H1 (cell line): ENCODE data around the gene PANX1. TPM values are rescaled to one million over a fixed set of nuclear protein-coding genes. Genes with fewer than 3 reads are reported as not detected.

Experiments
- polyA plus RNA-seq, 7 experiments: library from polyadenylated mRNA; depleted of rRNA in 3 of 7; stranded (reverse) in 5 of 7; unstranded in 2 of 7; fragments of >200 nt in 5 of 7; fragments of 200-250 nt in 2 of 7; gene quantifications; 1 replicate in 5 of 7; 2 replicates in 1 of 7; 4 replicates in 1 of 7; pipeline versions ENCODE4 v1.2.1 to v1.2.3, GENCODE V29; 2011 to 2013; ENCODE audit warnings: missing spikeins in 2 of 7, mixed read lengths in 2 of 7
- total RNA-seq: library from RNA; stranded (reverse); fragmentation: NEBNext Ultra II Directional; extraction: Animal tissue kit (Norgen Biotek cat#: 25700); gene quantifications from 2 replicates; pipeline ENCODE4 v1.2.1, GENCODE V29; 2021
- TF ChIP-seq, protein P1 (sequence below): fragments of 300-600 bp; sonication (generic); IDR thresholded peaks from 2 replicates; pipeline ENCODE4 v1.7.1; 2012; ENCODE audit warnings: low read length, moderate library complexity, mild to moderate bottlenecking, inconsistent platforms; ENCODE audit not compliant: insufficient replicate concordance

The PANX1 gene
- total and polyA plus RNA-seq, 2 of the 8 experiments (the other 6 are each of a cell fraction or from before 2014, with no cell fraction given) = 15.9 to 35.2 TPM

- TF ChIP-seq, protein P1, sequence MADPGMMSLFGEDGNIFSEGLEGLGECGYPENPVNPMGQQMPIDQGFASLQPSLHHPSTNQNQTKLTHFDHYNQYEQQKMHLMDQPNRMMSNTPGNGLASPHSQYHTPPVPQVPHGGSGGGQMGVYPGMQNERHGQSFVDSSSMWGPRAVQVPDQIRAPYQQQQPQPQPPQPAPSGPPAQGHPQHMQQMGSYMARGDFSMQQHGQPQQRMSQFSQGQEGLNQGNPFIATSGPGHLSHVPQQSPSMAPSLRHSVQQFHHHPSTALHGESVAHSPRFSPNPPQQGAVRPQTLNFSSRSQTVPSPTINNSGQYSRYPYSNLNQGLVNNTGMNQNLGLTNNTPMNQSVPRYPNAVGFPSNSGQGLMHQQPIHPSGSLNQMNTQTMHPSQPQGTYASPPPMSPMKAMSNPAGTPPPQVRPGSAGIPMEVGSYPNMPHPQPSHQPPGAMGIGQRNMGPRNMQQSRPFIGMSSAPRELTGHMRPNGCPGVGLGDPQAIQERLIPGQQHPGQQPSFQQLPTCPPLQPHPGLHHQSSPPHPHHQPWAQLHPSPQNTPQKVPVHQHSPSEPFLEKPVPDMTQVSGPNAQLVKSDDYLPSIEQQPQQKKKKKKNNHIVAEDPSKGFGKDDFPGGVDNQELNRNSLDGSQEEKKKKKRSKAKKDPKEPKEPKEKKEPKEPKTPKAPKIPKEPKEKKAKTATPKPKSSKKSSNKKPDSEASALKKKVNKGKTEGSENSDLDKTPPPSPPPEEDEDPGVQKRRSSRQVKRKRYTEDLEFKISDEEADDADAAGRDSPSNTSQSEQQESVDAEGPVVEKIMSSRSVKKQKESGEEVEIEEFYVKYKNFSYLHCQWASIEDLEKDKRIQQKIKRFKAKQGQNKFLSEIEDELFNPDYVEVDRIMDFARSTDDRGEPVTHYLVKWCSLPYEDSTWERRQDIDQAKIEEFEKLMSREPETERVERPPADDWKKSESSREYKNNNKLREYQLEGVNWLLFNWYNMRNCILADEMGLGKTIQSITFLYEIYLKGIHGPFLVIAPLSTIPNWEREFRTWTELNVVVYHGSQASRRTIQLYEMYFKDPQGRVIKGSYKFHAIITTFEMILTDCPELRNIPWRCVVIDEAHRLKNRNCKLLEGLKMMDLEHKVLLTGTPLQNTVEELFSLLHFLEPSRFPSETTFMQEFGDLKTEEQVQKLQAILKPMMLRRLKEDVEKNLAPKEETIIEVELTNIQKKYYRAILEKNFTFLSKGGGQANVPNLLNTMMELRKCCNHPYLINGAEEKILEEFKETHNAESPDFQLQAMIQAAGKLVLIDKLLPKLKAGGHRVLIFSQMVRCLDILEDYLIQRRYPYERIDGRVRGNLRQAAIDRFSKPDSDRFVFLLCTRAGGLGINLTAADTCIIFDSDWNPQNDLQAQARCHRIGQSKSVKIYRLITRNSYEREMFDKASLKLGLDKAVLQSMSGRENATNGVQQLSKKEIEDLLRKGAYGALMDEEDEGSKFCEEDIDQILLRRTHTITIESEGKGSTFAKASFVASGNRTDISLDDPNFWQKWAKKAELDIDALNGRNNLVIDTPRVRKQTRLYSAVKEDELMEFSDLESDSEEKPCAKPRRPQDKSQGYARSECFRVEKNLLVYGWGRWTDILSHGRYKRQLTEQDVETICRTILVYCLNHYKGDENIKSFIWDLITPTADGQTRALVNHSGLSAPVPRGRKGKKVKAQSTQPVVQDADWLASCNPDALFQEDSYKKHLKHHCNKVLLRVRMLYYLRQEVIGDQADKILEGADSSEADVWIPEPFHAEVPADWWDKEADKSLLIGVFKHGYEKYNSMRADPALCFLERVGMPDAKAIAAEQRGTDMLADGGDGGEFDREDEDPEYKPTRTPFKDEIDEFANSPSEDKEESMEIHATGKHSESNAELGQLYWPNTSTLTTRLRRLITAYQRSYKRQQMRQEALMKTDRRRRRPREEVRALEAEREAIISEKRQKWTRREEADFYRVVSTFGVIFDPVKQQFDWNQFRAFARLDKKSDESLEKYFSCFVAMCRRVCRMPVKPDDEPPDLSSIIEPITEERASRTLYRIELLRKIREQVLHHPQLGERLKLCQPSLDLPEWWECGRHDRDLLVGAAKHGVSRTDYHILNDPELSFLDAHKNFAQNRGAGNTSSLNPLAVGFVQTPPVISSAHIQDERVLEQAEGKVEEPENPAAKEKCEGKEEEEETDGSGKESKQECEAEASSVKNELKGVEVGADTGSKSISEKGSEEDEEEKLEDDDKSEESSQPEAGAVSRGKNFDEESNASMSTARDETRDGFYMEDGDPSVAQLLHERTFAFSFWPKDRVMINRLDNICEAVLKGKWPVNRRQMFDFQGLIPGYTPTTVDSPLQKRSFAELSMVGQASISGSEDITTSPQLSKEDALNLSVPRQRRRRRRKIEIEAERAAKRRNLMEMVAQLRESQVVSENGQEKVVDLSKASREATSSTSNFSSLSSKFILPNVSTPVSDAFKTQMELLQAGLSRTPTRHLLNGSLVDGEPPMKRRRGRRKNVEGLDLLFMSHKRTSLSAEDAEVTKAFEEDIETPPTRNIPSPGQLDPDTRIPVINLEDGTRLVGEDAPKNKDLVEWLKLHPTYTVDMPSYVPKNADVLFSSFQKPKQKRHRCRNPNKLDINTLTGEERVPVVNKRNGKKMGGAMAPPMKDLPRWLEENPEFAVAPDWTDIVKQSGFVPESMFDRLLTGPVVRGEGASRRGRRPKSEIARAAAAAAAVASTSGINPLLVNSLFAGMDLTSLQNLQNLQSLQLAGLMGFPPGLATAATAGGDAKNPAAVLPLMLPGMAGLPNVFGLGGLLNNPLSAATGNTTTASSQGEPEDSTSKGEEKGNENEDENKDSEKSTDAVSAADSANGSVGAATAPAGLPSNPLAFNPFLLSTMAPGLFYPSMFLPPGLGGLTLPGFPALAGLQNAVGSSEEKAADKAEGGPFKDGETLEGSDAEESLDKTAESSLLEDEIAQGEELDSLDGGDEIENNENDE = no peak
These were observed 40.9 kb downstream of the PANX1 start (continued) for GRCh38 chr11:94169516-94169915.
